Hepatocyte (in vitro differentiated cells): ENCODE measurements around the gene NNAT.

Experiments used
- CTCF ChIP-seq: fragments of 200-600 bp; sonication (generic); IDR thresholded peaks from 2 replicates; pipeline ENCODE4 v1.5.1; 2016; ENCODE audit warnings: antibody characterized with exemption, mild to moderate bottlenecking; ENCODE audit not compliant: poor library complexity
- EZH2 ChIP-seq: fragments of 200-600 bp; sonication (generic); IDR thresholded peaks from 2 replicates; pipeline ENCODE4 v1.6.1; 2016; ENCODE audit warnings: antibody characterized with exemption, mild to moderate bottlenecking, borderline replicate concordance

GRCh38 chr20:37565134-37565811, 44.2 kb downstream of the NNAT start:
- no peak for TF ChIP-seq CTCF
- no peak for TF ChIP-seq EZH2
